ENCODE measurements around the gene SP5. TPM values are rescaled to one million over a fixed set of nuclear protein-coding genes. Genes with fewer than 3 reads are reported as not detected.

SP5 gene
- total RNA-seq, 2 donors from 2014 or later: 60.3 to 103 TPM

- no peaks in the 10 kb centered on the region for H3K36me3 Mint-ChIP-seq (ENCODE audit: low read depth)
- peaks cover 44% of the 10 kb centered on the region for H3K27me3 ChIP-seq (ENCODE audit: control insufficient read depth, insufficient read depth, low read length, poor library complexity, severe bottlenecking)
- peaks cover 5% of the 10 kb centered on the region for H3K4me1 ChIP-seq (ENCODE audit: control insufficient read depth, insufficient read depth, low read length)
- H3K4me3 ChIP-seq (ENCODE audit: low read length): peak overlapping the region; percentile 78
- H3K4me3 Mint-ChIP-seq: peak overlapping the region; percentile 78
- H3K4me1 Mint-ChIP-seq: peaks cover 24% of the 10 kb centered on the region
- no peaks in the 10 kb centered on the region for H3K9me3 ChIP-seq (ENCODE audit: control insufficient read depth, low read length)
- no peak overlapping the region for H3K27ac ChIP-seq (ENCODE audit: low read depth, low read length)
- no peak for DNase-seq
- no peak overlapping the region for H3K27ac Mint-ChIP-seq
- H3K9me3 Mint-ChIP-seq: no peaks in the 10 kb centered on the region
- no peak overlapping the region for H3K9ac ChIP-seq (ENCODE audit: extremely low read depth, low read length, poor library complexity, severe bottlenecking)
- peaks cover 61% of the 10 kb centered on the region for H3K27me3 Mint-ChIP-seq (ENCODE audit: insufficient read depth)
- no peaks in the 10 kb centered on the region for H3K36me3 ChIP-seq (ENCODE audit: control insufficient read depth, insufficient read depth, low read length)
- TF ChIP-seq CTCF (conservative IDR thresholded peaks at IDR 0.05): no peak
- WGBS, 2 experiments (ENCODE audit: insufficient coverage in 1 of 2, insufficient read length in 1 of 2): 91% methylated on average over 1 of the region's 1 CpG
Observed at GRCh38 chr2:170710609-170710979, 4.5 kb upstream of the SP5 start.

GRCh38 chr2:170711196-170711773 is 3.9 kb upstream of the SP5 start:
- Histone ChIP-seq H3K27me3 (ENCODE audit: control insufficient read depth, insufficient read depth, low read length, poor library complexity, severe bottlenecking) (peaks cover 44% of the 10 kb centered on the region), H3K27ac (ENCODE audit: low read depth, low read length) (no peak overlapping the region), H3K9me3 (ENCODE audit: control insufficient read depth, low read length) (no peaks in the 10 kb centered on the region), H3K4me3 (ENCODE audit: low read length) (peak overlapping the region; percentile 78), H3K36me3 (ENCODE audit: control insufficient read depth, insufficient read depth, low read length) (no peaks in the 10 kb centered on the region), H3K4me1 (ENCODE audit: control insufficient read depth, insufficient read depth, low read length) (peaks cover 5% of the 10 kb centered on the region), H3K9ac (ENCODE audit: extremely low read depth, low read length, poor library complexity, severe bottlenecking) (no peak overlapping the region)
- 0 to 7% methylated on average over 2 to 9 of the region's 9 CpGs for WGBS, 2 experiments (ENCODE audit: insufficient coverage in 1 of 2, insufficient read length in 1 of 2)
- no peaks in the 10 kb centered on the region for H3K36me3 Mint-ChIP-seq (ENCODE audit: low read depth)
- H3K27ac Mint-ChIP-seq: no peak overlapping the region
- peaks cover 63% of the 10 kb centered on the region for H3K27me3 Mint-ChIP-seq (ENCODE audit: insufficient read depth)
- TF ChIP-seq CTCF (conservative IDR thresholded peaks at IDR 0.05): peak; percentile 10
- H3K4me1 Mint-ChIP-seq: peaks cover 24% of the 10 kb centered on the region
- H3K9me3 Mint-ChIP-seq: no peaks in the 10 kb centered on the region
- H3K4me3 Mint-ChIP-seq: peak overlapping the region; percentile 78
- DNase-seq: peak; percentile 67

GRCh38 chr2:170711774-170712652 is 3.1 kb upstream of the SP5 start:
- Histone ChIP-seq H3K9me3 (ENCODE audit: control insufficient read depth, low read length) (no peaks in the 10 kb centered on the region), H3K27ac (ENCODE audit: low read depth, low read length) (no peak overlapping the region), H3K9ac (ENCODE audit: extremely low read depth, low read length, poor library complexity, severe bottlenecking) (no peak overlapping the region), H3K4me1 (ENCODE audit: control insufficient read depth, insufficient read depth, low read length) (peaks cover 5% of the 10 kb centered on the region), H3K4me3 (ENCODE audit: low read length) (peak overlapping the region; percentile 78), H3K36me3 (ENCODE audit: control insufficient read depth, insufficient read depth, low read length) (no peaks in the 10 kb centered on the region), H3K27me3 (ENCODE audit: control insufficient read depth, insufficient read depth, low read length, poor library complexity, severe bottlenecking) (peaks cover 44% of the 10 kb centered on the region)
- Mint-ChIP-seq H3K36me3 (ENCODE audit: low read depth) (peaks cover 1% of the 10 kb centered on the region), H3K27me3 (ENCODE audit: insufficient read depth) (peaks cover 64% of the 10 kb centered on the region), H3K27ac (no peak overlapping the region), H3K4me1 (peaks cover 24% of the 10 kb centered on the region), H3K4me3 (peak overlapping the region; percentile 78), H3K9me3 (no peaks in the 10 kb centered on the region)
- peak; percentile 6 for TF ChIP-seq CTCF (conservative IDR thresholded peaks at IDR 0.05)
- DNase-seq: peak; percentile 96
- 2 to 3% methylated on average over 11 to 51 of the region's 51 CpGs for WGBS, 2 experiments (ENCODE audit: insufficient coverage in 1 of 2, insufficient read length in 1 of 2)

All from endodermal cell (in vitro differentiated cells).